HG03139 (cell line): ENCODE data around the gene CCS.
"Not testable (repeated sequence)": the region's sequence is repeated elsewhere in the genome, so short reads cannot be mapped to it uniquely, and the experiment has no call there.

Source experiments
- ATAC-seq: cut with Tn5 transposase; IDR thresholded peaks from one replicate; pipeline ENCODE4 v1.9.1; 2021; ENCODE audit not compliant: unreplicated experiment

Gene CCS

DNA sequence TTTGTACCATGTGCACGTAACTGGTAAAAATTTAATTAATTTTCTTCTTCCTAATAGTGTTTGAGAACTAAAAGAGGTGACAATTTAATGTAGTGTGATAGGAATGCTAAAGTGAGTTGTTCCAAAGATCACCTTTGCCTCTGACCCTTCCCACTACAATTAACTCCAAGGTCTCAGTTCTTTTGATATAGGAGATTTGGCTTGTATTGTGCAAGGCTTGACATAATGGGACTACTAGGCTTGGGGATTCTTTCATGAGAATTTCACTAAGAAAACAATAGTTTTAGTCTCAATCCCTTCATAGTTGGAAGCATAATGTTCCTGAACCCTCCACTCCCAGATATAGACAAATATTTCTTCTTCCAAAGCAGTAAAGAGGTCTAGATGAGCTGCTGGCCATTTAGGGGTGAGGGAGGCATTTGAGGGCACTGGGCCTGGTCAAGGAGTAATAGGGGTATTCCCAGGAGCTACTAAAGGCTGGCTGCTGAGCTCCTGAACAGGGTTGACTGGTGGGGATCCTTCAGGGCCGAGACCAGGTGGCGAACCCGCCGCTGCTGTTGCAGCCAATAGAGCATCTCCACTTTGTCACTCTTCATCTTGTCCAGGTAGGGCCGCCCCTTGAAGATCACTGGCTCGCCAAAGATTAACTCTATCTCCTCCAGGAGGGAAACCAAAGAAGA is 2.8 kb upstream of the CCS start:
- ATAC-seq = no peak

DNA sequence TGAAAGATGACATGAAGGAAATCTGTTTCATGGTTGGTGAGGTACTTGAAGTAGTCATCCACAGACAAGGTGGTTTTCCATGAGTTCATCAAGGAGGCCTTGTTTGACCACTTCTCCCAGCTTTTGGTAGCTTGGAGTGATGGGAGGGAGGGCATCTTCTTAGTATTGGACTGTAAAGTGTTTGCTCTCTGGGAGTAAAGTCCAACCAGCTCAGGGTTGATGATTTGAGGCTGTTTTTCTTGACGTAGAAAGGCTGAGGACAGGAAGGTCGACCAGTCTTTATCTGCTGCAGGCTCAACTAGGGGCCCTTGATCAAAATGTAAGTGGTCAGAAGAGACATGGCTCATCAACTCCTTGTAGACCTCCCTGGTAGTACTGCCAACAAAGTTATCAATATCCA is 1.8 kb upstream of the CCS start:
- no peak for ATAC-seq

DNA sequence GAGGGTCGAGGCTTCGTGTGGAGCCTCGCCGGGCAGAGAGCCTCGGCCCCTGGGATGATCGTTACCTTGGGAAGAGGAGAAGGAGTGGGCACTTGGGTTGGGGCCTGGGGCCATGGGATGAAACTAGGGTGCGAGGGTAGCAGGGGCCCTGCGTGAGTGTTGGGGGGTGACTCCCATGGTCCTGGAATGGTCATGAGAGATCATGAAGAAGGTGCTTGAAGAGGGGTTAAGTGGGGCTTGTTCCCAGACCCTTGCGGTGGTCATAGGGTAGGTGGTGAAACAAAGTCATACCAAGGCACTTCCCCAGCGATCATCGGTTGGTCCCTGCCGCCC is 284 bp downstream of the CCS start:
- ATAC-seq = peak; percentile 5

DNA sequence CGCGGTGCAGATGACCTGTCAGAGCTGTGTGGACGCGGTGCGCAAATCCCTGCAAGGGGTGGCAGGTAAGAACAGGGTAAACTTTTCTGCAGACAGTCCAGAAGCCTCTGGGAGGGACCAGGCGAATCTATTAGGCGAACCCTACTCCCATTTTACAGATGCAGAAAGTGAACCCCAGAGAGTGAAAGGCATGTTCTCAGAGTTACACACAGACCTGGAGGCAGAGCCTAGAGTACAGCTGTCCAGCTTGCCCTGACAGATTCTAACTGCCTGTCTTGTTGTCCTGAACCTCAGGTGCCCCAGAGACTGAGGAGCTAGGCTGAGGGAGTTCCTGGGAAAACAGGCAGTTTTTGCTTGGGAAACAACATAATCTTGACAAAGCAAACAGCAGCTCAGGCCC is 665 bp downstream of the CCS start:
- ATAC-seq = no peak

DNA sequence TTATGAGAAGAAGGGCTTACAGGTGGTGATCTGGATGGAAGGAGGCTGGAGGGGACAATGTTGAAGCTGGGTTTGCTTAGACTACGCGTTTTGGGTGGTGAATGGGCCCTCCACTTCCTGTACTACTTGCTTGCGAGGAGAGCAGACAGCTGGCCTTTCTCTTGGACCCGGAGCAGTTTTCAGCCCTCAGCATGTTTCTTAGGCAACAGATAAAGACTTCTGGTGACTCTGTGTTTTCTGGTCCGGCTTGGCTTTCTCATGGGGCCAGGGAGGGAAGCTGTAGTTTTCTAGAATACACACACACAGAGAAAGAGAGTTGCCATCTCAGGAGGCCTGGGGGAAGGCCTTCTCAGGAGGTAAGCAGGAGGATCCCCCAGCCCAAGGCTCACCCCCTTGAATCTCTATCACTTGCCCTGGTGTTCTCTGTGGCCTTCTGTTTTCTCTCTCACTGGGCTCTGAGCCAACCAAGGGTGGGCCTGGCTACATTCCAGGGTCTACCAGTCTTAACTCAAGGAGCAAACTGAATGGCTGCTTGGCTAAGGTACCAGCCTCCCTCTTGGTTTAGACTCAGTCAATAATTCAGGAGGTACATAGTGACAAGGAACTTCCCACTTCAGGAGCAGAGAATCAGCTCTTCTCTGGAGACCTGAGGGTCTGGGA is 2.4 kb downstream of the CCS start:
- no peak for ATAC-seq

DNA sequence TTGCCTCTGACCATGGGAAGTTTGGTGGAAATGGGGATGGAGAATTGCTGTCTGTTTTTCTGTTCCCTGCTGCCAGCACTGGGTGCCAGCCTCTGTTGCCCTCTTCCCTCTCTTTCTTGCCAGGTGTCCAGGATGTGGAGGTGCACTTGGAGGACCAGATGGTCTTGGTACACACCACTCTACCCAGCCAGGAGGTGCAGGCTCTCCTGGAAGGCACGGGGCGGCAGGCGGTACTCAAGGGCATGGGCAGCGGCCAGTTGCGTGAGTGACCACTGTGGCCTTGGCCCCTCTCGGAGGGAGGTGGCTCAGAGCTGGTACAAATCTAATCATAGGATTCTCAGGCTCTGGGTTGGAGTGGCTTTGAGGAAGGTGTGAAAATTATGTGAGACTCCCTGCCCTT is 6.0 kb downstream of the CCS start:
- no peak for ATAC-seq

DNA sequence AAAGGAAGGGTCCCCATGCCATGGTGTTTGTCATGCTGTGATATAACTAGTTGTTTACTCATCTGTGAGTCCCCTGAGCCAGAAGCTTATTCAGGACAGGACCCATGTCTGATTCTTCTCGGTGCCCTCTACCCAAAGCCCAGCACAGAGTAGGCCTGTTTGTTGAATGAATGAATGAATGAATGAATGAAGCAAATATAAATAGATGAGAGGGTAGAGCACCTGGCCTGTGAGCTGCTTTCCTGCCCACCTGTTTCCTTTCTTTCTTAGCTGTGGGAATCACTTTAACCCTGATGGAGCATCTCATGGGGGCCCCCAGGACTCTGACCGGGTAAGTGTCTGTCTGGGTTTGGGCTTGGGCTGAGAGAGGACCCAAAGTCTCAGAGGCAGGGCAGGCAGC is 7.2 kb downstream of the CCS start:
- ATAC-seq = no peak

DNA sequence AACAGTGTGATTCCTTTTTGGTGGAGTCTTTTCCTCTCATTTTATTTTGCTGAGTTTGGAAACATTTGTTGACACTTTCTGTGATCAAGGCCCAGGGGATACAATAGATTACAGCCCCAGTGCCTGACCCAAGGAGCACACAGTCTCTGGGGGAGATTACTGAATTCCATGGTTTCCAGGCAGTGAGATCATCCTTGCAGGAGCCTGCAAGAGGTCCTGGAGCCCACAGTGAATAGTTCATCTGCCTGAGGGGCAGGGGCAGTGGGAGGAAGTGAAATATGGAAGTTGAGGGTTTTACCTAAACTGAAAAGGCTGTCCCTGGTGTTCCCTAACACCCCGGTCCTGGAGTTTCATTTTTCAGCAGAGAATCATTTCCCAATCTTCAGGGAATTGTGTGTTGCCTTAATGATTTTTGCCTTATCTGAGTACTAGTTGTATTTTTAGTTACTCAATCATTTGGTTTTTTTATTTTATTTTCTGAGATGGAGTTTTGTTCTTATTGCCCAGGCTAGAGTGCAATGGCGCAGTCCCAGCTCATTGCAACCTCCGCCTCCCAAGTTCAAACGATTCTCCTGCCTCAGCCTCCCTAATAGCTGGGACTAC is 7.7 kb downstream of the CCS start:
- ATAC-seq = no peak

DNA sequence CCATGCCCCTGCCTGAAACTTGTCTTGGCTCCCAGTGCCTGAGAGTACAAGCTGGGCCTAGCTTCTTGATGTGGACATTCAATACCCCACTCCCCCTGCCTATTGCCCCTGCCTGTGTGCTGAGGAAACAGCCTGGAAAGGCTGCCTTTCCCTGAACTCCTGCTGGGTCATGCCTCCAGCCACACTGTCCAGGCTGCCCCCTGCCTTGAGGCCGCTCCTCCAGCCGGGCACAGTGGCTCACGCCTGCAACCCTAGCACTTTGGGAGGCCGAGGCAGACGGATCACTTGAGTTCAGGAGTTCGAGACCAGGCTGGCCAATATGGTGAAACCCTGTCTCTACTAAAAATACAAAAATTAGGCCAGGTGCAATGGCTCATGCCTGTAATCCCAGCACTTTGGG is 10.1 kb downstream of the CCS start:
- no peak for ATAC-seq

DNA sequence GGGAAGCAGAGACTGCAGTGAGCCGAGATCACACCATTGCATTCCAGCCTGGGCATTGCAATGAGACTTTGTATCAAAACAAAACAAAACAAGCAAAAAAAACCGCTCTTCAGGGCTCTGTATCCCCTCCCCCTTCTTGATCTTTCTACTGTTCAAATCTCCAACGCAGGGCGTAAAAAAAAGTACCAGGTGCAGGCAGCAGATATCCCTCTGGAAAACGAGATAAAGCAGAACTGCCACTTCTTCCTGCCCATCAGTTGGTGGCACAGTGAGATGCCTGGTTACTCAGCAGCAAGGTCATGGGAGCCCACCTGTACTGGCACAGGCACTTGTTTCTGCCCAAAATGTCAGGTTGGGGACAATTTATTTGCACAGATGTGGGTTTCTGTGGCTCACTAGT is 11.2 kb downstream of the CCS start:
- no peak for ATAC-seq

DNA sequence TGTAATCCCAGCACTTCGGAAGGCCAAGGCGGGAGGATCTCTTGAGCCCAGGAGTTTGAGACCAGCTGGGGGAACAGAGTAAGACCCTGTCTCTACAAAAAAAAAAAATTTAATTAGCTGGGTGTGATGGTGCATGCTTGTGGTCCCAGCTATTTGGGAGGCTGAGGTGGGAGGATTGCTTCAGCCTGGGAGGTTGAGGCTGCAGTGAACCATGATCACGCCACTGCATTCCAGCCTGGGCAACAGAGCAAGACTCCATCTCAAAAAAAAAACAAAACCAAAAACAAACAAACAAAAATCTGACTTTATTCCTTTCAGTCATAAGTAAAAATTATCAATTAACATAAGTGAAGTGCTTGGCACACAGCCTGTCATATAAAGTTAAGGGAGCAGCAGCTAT is 13.6 kb downstream of the CCS start:
- ATAC-seq = not testable (repeated sequence)

DNA sequence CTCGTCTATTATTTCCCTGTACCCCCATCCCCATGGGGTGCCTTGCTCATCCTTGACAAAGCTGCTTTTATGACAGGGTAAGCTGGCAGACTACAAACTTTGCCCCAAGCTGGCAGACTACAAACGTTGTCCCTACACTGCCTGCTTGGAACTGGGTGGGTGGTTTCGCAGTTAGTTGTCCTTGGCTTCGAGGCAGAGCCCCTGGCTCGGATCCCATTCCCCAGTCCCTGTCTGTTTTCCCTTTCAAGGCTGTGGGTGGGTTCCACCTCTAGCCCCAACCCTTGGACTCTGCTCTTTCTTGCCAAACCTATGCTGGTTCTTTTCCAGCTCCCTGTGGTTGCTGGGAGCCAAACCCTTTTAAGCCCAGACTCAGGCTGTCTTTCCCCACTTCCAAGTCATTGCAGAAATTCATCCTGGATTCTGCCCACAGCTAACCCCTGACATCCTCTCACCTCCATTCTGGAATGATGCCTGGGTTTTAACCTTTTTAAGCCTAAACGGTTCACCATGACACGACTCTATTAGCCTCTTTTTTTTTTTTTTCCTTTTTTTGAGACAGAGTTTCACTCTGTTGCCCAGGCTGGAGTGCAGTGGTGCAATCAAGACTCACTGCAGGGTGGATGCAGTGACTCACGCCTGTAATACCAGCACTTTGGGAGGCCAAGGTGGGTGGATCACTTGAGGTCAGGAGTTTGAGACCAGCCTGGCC is 14.3 kb downstream of the CCS start:
- ATAC-seq = no peak

DNA sequence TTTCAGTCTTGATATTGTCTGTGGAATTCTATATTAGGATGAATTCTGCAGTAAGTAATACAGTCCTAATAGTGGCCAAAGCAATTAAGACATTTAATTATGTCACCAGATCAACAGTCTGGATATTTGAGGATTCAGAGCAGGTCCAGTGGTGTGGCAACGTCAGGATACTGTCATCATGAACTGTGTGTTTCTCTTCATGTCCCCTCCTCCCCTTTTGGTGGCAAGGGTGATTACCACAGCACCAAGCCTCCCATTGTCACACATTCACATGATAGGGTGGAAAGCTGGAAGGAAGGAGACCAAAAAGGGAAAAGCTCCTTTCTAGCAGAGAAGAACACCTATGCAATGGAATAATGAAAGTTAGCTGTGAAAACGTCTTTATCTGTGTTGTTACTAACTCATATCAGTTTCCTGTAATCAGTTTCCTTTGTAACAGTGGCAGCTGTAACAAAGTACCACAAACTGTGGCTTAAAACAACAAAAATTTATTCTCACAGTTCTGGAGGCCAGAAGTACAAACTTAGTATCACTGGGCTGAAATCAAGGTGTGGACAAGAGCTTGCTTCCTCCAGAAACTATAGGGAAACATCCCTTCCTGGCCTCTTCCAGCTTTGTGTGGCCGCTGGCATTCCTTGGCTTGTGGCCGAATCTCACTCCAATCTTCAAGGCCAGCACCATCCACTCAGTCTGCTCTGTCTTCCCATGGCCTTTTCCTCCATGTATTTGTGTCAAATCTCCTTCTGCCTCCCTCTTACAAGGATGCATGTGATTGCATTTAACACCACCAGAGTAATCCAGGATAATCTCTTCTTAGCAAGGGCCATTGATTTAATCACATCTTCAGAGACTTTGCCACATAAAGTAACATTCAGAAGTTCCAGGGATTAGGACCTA is 17.0 kb downstream of the CCS start:
- no peak for ATAC-seq

DNA sequence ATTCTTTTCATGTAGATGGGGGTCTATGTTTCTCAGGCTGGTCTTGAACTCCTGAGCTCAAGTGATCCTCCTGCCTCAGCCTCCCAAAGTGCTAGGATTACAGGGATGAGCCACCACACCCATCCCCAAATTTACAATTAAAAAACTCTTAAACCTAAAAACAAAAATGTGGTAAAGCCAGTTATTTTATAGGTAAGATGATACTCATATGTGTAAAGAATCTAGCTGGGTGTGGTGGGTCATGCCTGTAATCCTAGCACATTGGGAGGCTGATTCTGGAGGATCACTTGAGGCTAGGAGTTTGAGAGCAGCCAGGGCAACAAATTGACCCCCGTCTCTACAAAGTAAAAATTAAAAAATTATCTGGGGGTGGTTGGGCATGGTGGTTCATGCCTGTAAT is 19.5 kb downstream of the CCS start:
- no peak for ATAC-seq

DNA sequence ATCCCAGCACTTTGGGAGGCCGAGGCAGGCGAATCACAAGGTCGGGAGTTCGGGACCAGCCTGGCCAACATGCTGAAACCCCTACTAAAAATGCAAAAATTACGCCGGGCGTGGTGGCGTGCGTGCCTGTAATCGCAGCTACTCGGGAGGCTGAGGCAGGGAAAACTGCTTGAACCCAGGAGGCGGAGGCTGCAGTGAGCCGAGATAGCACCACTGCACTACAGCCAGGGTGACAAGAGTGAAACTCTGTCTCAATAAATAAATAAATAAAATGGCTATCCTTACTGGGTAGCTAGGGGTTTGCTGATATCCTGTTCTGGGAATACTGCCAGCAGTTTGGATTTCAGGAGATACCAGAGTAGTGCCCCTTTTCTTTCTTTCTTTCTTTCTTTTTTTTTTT is 21.1 kb downstream of the CCS start:
- no peak for ATAC-seq

DNA sequence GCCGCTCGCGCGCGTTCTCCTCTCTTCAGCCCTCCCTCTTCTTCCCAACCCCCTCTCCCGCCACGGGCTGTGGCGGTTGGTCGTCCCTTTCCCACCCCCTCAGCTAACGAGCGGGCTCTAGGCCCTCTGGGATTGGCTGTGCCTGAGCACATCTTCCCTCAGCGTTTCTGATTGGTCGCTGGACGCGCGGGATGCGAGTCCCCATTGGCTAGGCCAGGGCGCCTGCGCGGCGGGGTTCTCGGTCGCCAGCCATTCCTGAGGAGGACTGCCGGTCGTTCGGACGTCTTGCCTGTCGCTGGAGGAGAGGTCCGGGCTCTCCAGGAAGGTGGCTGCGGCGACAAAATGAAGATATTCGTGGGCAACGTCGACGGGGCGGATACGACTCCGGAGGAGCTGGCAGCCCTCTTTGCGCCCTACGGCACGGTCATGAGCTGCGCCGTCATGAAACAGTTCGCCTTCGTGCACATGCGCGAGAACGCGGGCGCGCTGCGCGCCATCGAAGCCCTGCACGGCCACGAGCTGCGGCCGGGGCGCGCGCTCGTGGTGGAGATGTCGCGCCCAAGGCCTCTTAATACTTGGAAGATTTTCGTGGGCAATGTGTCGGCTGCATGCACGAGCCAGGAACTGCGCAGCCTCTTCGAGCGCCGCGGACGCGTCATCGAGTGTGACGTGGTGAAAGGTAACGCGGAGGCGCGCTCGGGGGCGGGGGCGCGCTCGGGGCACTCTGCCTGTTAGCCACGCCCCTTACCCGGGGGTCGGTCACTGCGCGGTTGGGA is 23.6 kb downstream of the CCS start, which contains the start of gene RBM14:
RBM14 (plus strand) TSS at position 252 of the 776 bp plus-strand sequence; CDS start at position 343, 91 bp downstream.
- ATAC-seq = peak; percentile 85

DNA sequence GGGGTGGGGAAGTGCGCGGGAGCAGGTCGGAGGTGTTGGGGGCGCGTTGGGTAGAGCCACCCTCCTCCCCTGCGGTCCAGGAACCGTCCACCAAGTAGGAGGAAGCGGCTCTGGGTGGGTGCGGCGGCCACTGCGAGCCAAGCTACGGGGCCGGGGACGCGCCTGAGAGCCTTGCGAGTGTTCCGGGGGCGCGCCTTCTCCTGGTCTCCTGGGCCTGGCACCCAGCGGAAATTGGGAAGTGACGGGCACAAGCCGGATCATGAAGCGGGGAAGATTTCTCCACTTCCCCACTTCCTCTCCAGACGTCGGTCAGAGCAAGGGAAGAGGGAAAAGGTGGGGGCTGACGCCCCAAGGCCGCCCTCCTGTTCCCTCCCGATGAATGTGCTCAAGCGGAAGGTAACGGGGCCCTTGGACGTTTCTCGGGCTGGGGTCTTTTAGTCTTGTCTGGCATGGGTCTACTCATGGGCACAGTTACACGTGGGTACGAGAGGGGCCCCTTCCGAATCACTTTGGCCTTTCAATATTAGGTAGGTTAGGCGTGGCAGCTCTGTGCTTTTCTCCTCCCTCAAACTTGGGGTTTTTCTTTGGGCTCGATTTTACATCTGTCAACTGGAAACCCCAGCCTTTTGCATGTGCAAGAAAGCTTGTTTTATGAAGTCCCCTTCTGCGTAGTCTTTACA is 24.3 kb downstream of the CCS start:
- no peak for ATAC-seq

DNA sequence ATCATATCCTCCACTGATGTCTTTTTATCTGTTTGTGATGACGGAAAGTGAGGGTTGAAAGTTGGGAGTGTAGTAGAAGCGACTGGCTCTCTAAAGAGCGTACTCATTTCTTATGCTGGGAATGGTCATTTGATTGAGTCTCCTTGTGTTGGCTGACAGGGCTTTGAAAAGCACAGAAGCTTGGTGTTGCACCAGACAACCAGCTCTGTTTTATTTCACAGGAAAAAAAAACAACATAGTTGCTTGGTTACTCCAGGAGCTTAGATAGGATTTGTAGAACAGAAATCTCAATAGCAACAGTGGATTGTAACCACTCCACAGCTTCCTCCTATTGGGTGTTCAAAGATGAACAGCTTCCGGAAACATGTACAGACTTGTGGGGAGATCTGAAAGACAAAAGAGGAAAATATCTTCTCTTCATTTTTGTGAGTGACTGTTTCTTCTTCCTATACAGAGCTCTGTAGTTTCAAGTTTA is 26.1 kb downstream of the CCS start:
- ATAC-seq = no peak

DNA sequence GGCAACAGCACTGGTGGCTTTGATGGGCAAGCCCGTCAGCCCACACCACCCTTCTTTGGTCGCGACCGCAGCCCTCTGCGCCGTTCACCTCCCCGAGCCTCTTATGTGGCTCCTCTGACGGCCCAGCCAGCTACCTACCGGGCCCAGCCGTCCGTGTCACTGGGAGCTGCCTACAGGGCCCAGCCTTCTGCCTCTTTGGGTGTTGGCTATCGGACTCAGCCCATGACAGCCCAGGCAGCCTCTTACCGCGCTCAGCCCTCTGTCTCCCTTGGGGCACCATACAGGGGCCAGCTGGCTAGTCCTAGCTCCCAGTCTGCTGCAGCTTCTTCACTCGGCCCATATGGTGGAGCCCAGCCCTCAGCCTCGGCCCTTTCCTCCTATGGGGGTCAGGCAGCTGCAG is 31.5 kb downstream of the CCS start:
- no peak for ATAC-seq
